Stimulated activated naive CD8-positive, alpha-beta T cell treated with anti-CD3 and anti-CD28 coated beads, Interleukin-15, Interleukin-2, amounts not matched to agents 100 U/mL and 50 U/mL, for 24 hours (primary cell): ENCODE data around the gene LDLRAP1.

Experiments
- ATAC-seq: fragments of 150-1000 bp; cut with Tn5 transposase; one replicate; pipeline ENCODE4 v1.10.0; 2021
- DNase-seq: peaks from one replicate; pipeline ENCODE4 v3.0.0; 2021

Gene LDLRAP1

GRCh38 chr1:25544243-25544764 is 898 bp downstream of the LDLRAP1 start:
- no peak for ATAC-seq
- DNase-seq = no peak

GRCh38 chr1:25544819-25545218 is 1.4 kb downstream of the LDLRAP1 start:
- ATAC-seq = no peak

GRCh38 chr1:25545767-25546166 is 2.4 kb downstream of the LDLRAP1 start:
- no peak for DNase-seq
- no peak for ATAC-seq

More at GRCh38 chr1:25544819-25545218, 1.4 kb downstream of the LDLRAP1 start:
- DNase-seq = no peak

- ATAC-seq (no peak), DNase-seq (no peak)
These were observed 2.8 kb downstream of the LDLRAP1 start for GRCh38 chr1:25546193-25546592.

GRCh38 chr1:25548601-25549000 is 5.2 kb downstream of the LDLRAP1 start:
- ATAC-seq = no peak
- DNase-seq = no peak

GRCh38 chr1:25549273-25550154 is 6.1 kb downstream of the LDLRAP1 start:
- DNase-seq (peak; percentile 88), ATAC-seq (peak; percentile 98)

- DNase-seq (no peak), ATAC-seq (peak; percentile 41)
These were observed 6.7 kb downstream of the LDLRAP1 start for GRCh38 chr1:25550155-25550506.

- DNase-seq = no peak
- ATAC-seq = no peak
These were observed 7.4 kb downstream of the LDLRAP1 start for GRCh38 chr1:25550683-25551310.

- DNase-seq (no peak), ATAC-seq (no peak)
These were observed 10.5 kb downstream of the LDLRAP1 start for GRCh38 chr1:25553749-25554429.

GRCh38 chr1:25554430-25554780 is 11.0 kb downstream of the LDLRAP1 start:
- no peak for DNase-seq
- no peak for ATAC-seq

GRCh38 chr1:25554886-25555752 is 11.7 kb downstream of the LDLRAP1 start:
- no peak for DNase-seq

GRCh38 chr1:25555753-25556092 is 12.3 kb downstream of the LDLRAP1 start:
- no peak for ATAC-seq

More at GRCh38 chr1:25554886-25555752, 11.7 kb downstream of the LDLRAP1 start:
- no peak for ATAC-seq

GRCh38 chr1:25556132-25556670 is 12.8 kb downstream of the LDLRAP1 start:
- DNase-seq (no peak), ATAC-seq (no peak)

More at GRCh38 chr1:25555753-25556092, 12.3 kb downstream of the LDLRAP1 start:
- DNase-seq = no peak

GRCh38 chr1:25556791-25557476 is 13.5 kb downstream of the LDLRAP1 start:
- peak; percentile 36 for ATAC-seq
- no peak for DNase-seq

GRCh38 chr1:25557543-25557942 is 14.1 kb downstream of the LDLRAP1 start:
- DNase-seq (no peak), ATAC-seq (no peak)

GRCh38 chr1:25559031-25559430 is 15.6 kb downstream of the LDLRAP1 start:
- ATAC-seq = no peak
- no peak for DNase-seq

- DNase-seq (no peak), ATAC-seq (no peak)
These were observed 16.6 kb downstream of the LDLRAP1 start for GRCh38 chr1:25560001-25560400.

- DNase-seq = no peak
- ATAC-seq = no peak
These were observed 17.4 kb downstream of the LDLRAP1 start for GRCh38 chr1:25560788-25561187.

GRCh38 chr1:25561421-25562100 is 18.2 kb downstream of the LDLRAP1 start:
- DNase-seq (peak; percentile 36), ATAC-seq (no peak)
